K562 (cell line): ENCODE data around the gene TRPV6. TPM values are rescaled to one million over a fixed set of nuclear protein-coding genes. Genes with fewer than 3 reads are reported as not detected.

Experiments
- ATAC-seq: fragments of 200-7000 bp; cut with Tn5 transposase; 3 replicates; pipeline ENCODE4 v1.9.1; 2020; ENCODE audit warnings: moderate library complexity
- BruUV-seq: library from RNA; stranded (reverse); fragments of 400-500 nt; replicated peaks from 2 replicates; lab custom pipeline; 2021; lab: Mats Ljungman, UMichigan
- CTCF ChIA-PET: fragments of 300-600 bp; formaldehyde crosslinking; extraction: SDS; loops from one replicate; lab custom pipeline; 2021; ENCODE audit warnings: low intra/inter-chr PET ratio; lab: Yijun Ruan, JAX
- POLR2A ChIA-PET: fragments of 300-600, 350-650 bp; sonication (Branson Sonifier 250); formaldehyde crosslinking; extraction: SDS; loops from one replicate; lab custom pipeline; 2021; ENCODE audit warnings: antibody characterized with exemption, inconsistent platforms; lab: Yijun Ruan, JAX
- DNase-seq, 4 experiments: peaks; one replicate each; pipeline versions ENCODE4 v3.0.0 to v3.0.0-alpha.2; 2011 to 2018; ENCODE audit warnings: low spot score in 3 of 4, mixed read lengths in 3 of 4; ENCODE audit errors: extremely low read depth in 1 of 4
- FAIRE-seq: peaks from 2 replicates; lab custom pipeline; 2011; peaks lifted over from hg19 to GRCh38; lab: Jason Lieb, UNC
- H2AFZ ChIP-seq: 2 replicates; pipeline ENCODE4 v1.6.0; 2011; ENCODE audit warnings: low read depth, low read length, control low read depth, inconsistent platforms
- H3K27ac ChIP-seq: fragments of 200-600 bp; 3 replicates; pipeline ENCODE4 v1.8.0; 2011; ENCODE audit warnings: low read depth, mild to moderate bottlenecking, control low read depth, inconsistent platforms, low read length, moderate library complexity, mixed read lengths; ENCODE audit errors: extremely low read depth
- H3K27me3 ChIP-seq, 2 experiments: fragments of 300-600 bp in 1 of 2; 2 replicates in 1 of 2; 3 replicates in 1 of 2; pipeline versions ENCODE4 v1.6.0 to v1.8.0; 2011; ENCODE audit warnings: inconsistent platforms in 2 of 2, low read length in 2 of 2, mild to moderate bottlenecking in 1 of 2, mixed read lengths in 1 of 2, moderate library complexity in 1 of 2; ENCODE audit not compliant: control insufficient read depth in 2 of 2, insufficient read depth in 2 of 2
- H3K36me3 ChIP-seq: fragments of 300-600 bp; 3 replicates; pipeline ENCODE4 v1.8.0; 2011; ENCODE audit warnings: mild to moderate bottlenecking, low read length, inconsistent platforms; ENCODE audit not compliant: control insufficient read depth, insufficient read depth
- H3K4me1 ChIP-seq, 2 experiments: fragments of 200-600 bp in 1 of 2; replicated peaks in 1 of 2; 2 replicates in 1 of 2; 3 replicates in 1 of 2; pipeline versions ENCODE4 v1.5.1 to v1.8.0; 2011; ENCODE audit warnings: inconsistent platforms in 2 of 2, low read length in 2 of 2, mild to moderate bottlenecking in 1 of 2, mixed read lengths in 1 of 2, moderate library complexity in 1 of 2; ENCODE audit not compliant: control insufficient read depth in 2 of 2, insufficient read depth in 2 of 2
- H3K4me2 ChIP-seq: 2 replicates; pipeline ENCODE4 v1.6.1; 2011; ENCODE audit warnings: low read length, control low read depth, inconsistent platforms, mixed read lengths; ENCODE audit not compliant: insufficient read depth
- H3K4me3 ChIP-seq: fragments of 200-600 bp; sonication (generic), shearing (Covaris generic); 2 replicates; pipeline ENCODE4 v1.5.1; 2016; ENCODE audit warnings: control low read depth, inconsistent platforms
- H3K79me2 ChIP-seq: fragments of 200-600 bp; 3 replicates; pipeline ENCODE4 v1.8.0; 2011; ENCODE audit warnings: low read length, inconsistent platforms; ENCODE audit not compliant: control insufficient read depth, insufficient read depth
- H3K9ac ChIP-seq, 2 experiments: 2 replicates each; pipeline versions ENCODE4 v1.6.0 to v1.6.1; 2011; ENCODE audit warnings: low read depth in 2 of 2, low read length in 2 of 2, control low read depth in 1 of 2, inconsistent platforms in 1 of 2, mild to moderate bottlenecking in 1 of 2, mixed read lengths in 1 of 2; ENCODE audit not compliant: insufficient read depth in 1 of 2
- H3K9me1 ChIP-seq: one replicate; pipeline ENCODE4 v1.6.0; 2011; ENCODE audit warnings: inconsistent platforms, mild to moderate bottlenecking, low read length, moderate library complexity; ENCODE audit not compliant: control insufficient read depth, insufficient read depth
- H3K9me3 ChIP-seq: replicated peaks from 2 replicates; pipeline ENCODE4 v1.5.1; 2011; ENCODE audit warnings: low read depth, low read length, inconsistent platforms; ENCODE audit not compliant: control insufficient read depth, insufficient read depth
- H4K20me1 ChIP-seq: replicated peaks from 2 replicates; pipeline ENCODE4 v1.6.1; 2011; ENCODE audit warnings: low read length, inconsistent platforms, mixed read lengths; ENCODE audit not compliant: control insufficient read depth, insufficient read depth
- ERF ChIP-seq: fragments of 450-650 bp; formaldehyde crosslinking; IDR thresholded peaks from 2 replicates; pipeline ENCODE4 v1.4.0; 2020; ENCODE audit warnings: mild to moderate bottlenecking, mixed read lengths
- FOXO4 ChIP-seq: fragments of 450-650 bp; formaldehyde crosslinking; IDR thresholded peaks from 2 replicates; pipeline ENCODE4 v1.4.0; 2020; ENCODE audit warnings: mild to moderate bottlenecking, moderate library complexity
- GABPA ChIP-seq: fragments of 200-800 bp; sonication (Bioruptor generic); conservative IDR thresholded peaks from 2 replicates; pipeline ENCODE4 v1.6.1; 2016; ENCODE audit warnings: low read depth, missing genetic modification characterization, missing compliant biosample characterization
- IRF1 ChIP-seq: sonication (generic); formaldehyde crosslinking; IDR thresholded peaks from 2 replicates; pipeline ENCODE4 v1.8.0; 2022; ENCODE audit warnings: missing genetic modification reagents, mild to moderate bottlenecking, borderline replicate concordance
- MAZ ChIP-seq, 2 experiments: fragments of 450-650 bp in 1 of 2; sonication (generic) in 1 of 2; formaldehyde crosslinking; IDR thresholded peaks in 1 of 2; conservative IDR thresholded peaks in 1 of 2; 2 replicates each; pipeline versions ENCODE4 v1.4.0 to v1.5.0; 2020; ENCODE audit warnings: mild to moderate bottlenecking in 1 of 2, missing genetic modification reagents in 1 of 2
- SP2 ChIP-seq: IDR thresholded peaks from 2 replicates; pipeline ENCODE4 v1.6.1; 2011; ENCODE audit warnings: mild to moderate bottlenecking, low read depth, low read length, moderate library complexity; ENCODE audit not compliant: poor library complexity, severe bottlenecking; ENCODE audit errors: extremely low read depth
- ZFX ChIP-seq: sonication (generic); formaldehyde crosslinking; IDR thresholded peaks from 2 replicates; pipeline ENCODE4 v1.8.0; 2022; ENCODE audit warnings: mild to moderate bottlenecking, missing genetic modification reagents, moderate library complexity
- ZNF174 ChIP-seq: fragments of 250-450 bp; sonication (Bioruptor Pico); IDR thresholded peaks from 2 replicates; pipeline ENCODE4 v1.4.0; 2020; ENCODE audit warnings: mild to moderate bottlenecking
- WGBS: fragments of 100-300 bp; shearing (Covaris generic); methylation state at CpG from one replicate; pipeline ENCODE4 v1.1.6; 2016; ENCODE audit warnings: low coverage, mixed read lengths; ENCODE audit not compliant: insufficient coverage; ENCODE audit errors: missing lambda C conversion rate; 5-methylcytosine and 5-hydroxymethylcytosine counted together
- in situ Hi-C: fragments of 300-500 bp; cut with MboI; formaldehyde crosslinking; loops from 4 replicates; pipeline ENCODE4 v1.15.0; 2018; ENCODE audit warnings: inconsistent platforms, mixed read lengths
- intact Hi-C: fragments of 100-400 bp; cut with micrococcal nuclease; formaldehyde crosslinking; loops from 2 replicates; pipeline ENCODE4 v1.14.2; 2022
- polyA plus RNA-seq, 8 experiments: library from polyadenylated mRNA; depleted of rRNA in 4 of 8; stranded (reverse) in 5 of 8; unstranded in 3 of 8; fragments of >200 nt; fragmentation: Nextera tagmentation in 2 of 8; fragmentation: Illumina TruSeq in 1 of 8; extraction: Ambion mirVana in 2 of 8; extraction: Trizol in 1 of 8; gene quantifications; 2 replicates each; pipeline versions ENCODE4 v1.2.1 to v1.2.3, GENCODE V29; 2011 to 2014; ENCODE audit warnings: inconsistent platforms in 1 of 8, missing spikeins in 1 of 8
- total RNA-seq, 7 experiments: library from RNA; depleted of rRNA in 6 of 7; stranded (reverse); fragments of >200 nt in 6 of 7; fragmentation: Illumina TruSeq in 2 of 7; extraction: Trizol in 2 of 7; gene quantifications; 2 replicates each; pipeline versions ENCODE4 v1.2.1 to v1.2.3, GENCODE V29; 2011 to 2021; ENCODE audit warnings: low replicate concordance in 1 of 7
- TF ChIP-seq, protein P1 (sequence below): fragments of 250-450 bp; sonication (Bioruptor Pico); IDR thresholded peaks from 2 replicates; pipeline ENCODE4 v1.4.0; 2020; ENCODE audit warnings: mild to moderate bottlenecking, moderate library complexity

TRPV6 gene
- total and polyA plus RNA-seq, 9 of the 15 experiments (the other 6 are each of a cell fraction or from before 2014, with no cell fraction given): 0.04 to 0.36 (median 0.11) TPM

- no peaks in the 10 kb centered on the region for H3K36me3 ChIP-seq
- no peak overlapping the region for H2AFZ ChIP-seq
- BruUV-seq: no TSS peak
- H3K27me3 ChIP-seq: no peaks in the 10 kb centered on the region
- no peak for FAIRE-seq
- no peak overlapping the region for H3K27ac ChIP-seq
- ChIA-PET POLR2A (no interaction called here), CTCF (no interaction called here)
- 13% methylated on average over 2 of the region's 2 CpGs for WGBS
- no peak overlapping the region for H3K4me2 ChIP-seq
- intact Hi-C loops: no loop called here
- no peak overlapping the region for H3K4me3 ChIP-seq
- ATAC-seq: no peak
- H3K4me1 ChIP-seq: peaks cover 0 to 5% of the 10 kb centered on the region in 2 experiments; a peak in 2 of 5 replicates
- DNase-seq: no peak
- H3K9me1 ChIP-seq: no peaks in the 10 kb centered on the region
- no peak overlapping the region for H3K9ac ChIP-seq
- TF ChIP-seq ZFX (CRISPR knock-in tag) (no peak), ZNF174 (CRISPR knock-in tag) (no peak), ERF (CRISPR knock-in tag) (no peak), GABPA (tag) (no peak), SP2 (no peak), FOXO4 (CRISPR knock-in tag) (no peak), IRF1 (CRISPR knock-in tag) (no peak), MAZ (CRISPR knock-in tag; conservative IDR thresholded peaks at IDR 0.05 in 1 of 2, IDR thresholded peaks at IDR 0.05 in 1 of 2) (no peak)
- TF ChIP-seq, protein P1, sequence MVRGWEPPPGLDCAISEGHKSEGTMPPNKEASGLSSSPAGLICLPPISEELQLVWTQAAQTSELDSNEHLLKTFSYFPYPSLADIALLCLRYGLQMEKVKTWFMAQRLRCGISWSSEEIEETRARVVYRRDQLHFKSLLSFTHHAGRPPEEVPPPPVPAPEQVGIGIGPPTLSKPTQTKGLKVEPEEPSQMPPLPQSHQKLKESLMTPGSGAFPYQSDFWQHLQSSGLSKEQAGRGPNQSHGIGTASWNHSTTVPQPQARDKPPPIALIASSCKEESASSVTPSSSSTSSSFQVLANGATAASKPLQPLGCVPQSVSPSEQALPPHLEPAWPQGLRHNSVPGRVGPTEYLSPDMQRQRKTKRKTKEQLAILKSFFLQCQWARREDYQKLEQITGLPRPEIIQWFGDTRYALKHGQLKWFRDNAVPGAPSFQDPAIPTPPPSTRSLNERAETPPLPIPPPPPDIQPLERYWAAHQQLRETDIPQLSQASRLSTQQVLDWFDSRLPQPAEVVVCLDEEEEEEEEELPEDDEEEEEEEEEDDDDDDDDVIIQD (CRISPR knock-in tag): no peak
- no peaks in the 10 kb centered on the region for H4K20me1 ChIP-seq
- in situ Hi-C loops: no loop called here
- H3K9me3 ChIP-seq: no peaks in the 10 kb centered on the region
- no peaks in the 10 kb centered on the region for H3K79me2 ChIP-seq
Measured at GRCh38 chr7:142847353-142847752, 38.2 kb downstream of the TRPV6 start.
